ENCODE results near the gene RNU6-1. TPM values are rescaled to one million over a fixed set of nuclear protein-coding genes. Genes with fewer than 3 reads are reported as not detected.

RNU6-1 gene
- total and polyA plus RNA-seq, 2 donors (not counting 3 experiments of a cell fraction or from before 2014, with no cell fraction given): not detected

DNA sequence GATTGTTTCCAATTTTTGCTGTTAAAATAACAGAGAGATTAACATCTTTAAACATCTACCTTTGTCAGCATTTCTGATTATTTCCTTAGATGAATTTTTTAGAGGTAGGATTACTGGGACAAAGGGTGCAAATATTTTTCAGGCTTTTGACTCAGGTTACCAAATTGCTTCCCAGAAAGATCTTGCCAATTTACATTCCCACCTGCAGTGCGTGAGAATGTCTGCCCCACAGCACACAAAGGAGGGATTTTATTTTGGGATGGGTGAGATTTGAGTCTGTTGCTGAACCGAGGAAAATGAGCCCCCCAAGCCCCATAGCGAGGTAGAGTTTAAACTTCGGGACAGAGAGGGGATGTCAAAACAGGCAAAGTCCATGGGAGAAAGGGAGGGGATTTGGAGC lies 25.9 kb upstream of the RNU6-1 start:
- Histone ChIP-seq H3K27ac (ENCODE audit: insufficient read depth, low read depth, low read length) (no peak overlapping the region), H2AFZ (ENCODE audit: low read depth, low read length) (no peak overlapping the region), H3K9me3 (replicated peaks; ENCODE audit: control insufficient read depth, insufficient read depth, low read length) (no peaks in the 10 kb centered on the region), H3K4me1 (ENCODE audit: control insufficient read depth, extremely low read depth, insufficient read depth, low read length) (no peaks in the 10 kb centered on the region), H3K9me1 (replicated peaks; ENCODE audit: control insufficient read depth, extremely low read depth, insufficient read depth, low read length) (no peaks in the 10 kb centered on the region), H3K79me2 (ENCODE audit: control insufficient read depth, insufficient read depth, low read length) (no peaks in the 10 kb centered on the region), H3K4me2 (ENCODE audit: insufficient read depth, low read length) (no peak overlapping the region), H4K20me1 (replicated peaks; ENCODE audit: control insufficient read depth, extremely low read depth, insufficient read depth, low read length) (no peaks in the 10 kb centered on the region), H3K9ac (replicated peaks; ENCODE audit: extremely low read depth, insufficient read depth, low read length) (no peak overlapping the region), H3K4me3 (replicated peaks in 1 of 3; ENCODE audit: insufficient read depth in 1 of 3, low read depth in 1 of 3, low read length in 3 of 3) (no peak overlapping the region), H3K36me3 (ENCODE audit: control insufficient read depth in 2 of 2, extremely low read depth in 1 of 2, insufficient read depth in 2 of 2, low read length in 2 of 2) (no peaks in the 10 kb centered on the region), H3K27me3 (ENCODE audit: control insufficient read depth in 2 of 2, insufficient read depth in 2 of 2, low read length in 2 of 2) (peaks cover 10 to 13% of the 10 kb centered on the region in 2 experiments)
- FAIRE-seq (no peak), DNase-seq (ENCODE audit: low read depth, low spot score) (no peak)
- POLR2A ChIA-PET: no interaction called here
- TF ChIP-seq, protein P1, sequence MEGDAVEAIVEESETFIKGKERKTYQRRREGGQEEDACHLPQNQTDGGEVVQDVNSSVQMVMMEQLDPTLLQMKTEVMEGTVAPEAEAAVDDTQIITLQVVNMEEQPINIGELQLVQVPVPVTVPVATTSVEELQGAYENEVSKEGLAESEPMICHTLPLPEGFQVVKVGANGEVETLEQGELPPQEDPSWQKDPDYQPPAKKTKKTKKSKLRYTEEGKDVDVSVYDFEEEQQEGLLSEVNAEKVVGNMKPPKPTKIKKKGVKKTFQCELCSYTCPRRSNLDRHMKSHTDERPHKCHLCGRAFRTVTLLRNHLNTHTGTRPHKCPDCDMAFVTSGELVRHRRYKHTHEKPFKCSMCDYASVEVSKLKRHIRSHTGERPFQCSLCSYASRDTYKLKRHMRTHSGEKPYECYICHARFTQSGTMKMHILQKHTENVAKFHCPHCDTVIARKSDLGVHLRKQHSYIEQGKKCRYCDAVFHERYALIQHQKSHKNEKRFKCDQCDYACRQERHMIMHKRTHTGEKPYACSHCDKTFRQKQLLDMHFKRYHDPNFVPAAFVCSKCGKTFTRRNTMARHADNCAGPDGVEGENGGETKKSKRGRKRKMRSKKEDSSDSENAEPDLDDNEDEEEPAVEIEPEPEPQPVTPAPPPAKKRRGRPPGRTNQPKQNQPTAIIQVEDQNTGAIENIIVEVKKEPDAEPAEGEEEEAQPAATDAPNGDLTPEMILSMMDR (IDR thresholded peaks at IDR 0.05; ENCODE audit: extremely low read depth in 1 of 2, insufficient read depth in 1 of 2, low read depth in 1 of 2, low read length in 2 of 2): no peak
- no peak for TF ChIP-seq POLR2A (IDR thresholded peaks at IDR 0.05; ENCODE audit: low read depth, low read length)
- TF ChIP-seq MYC (IDR thresholded peaks at IDR 0.05; ENCODE audit: low read depth, low read length): no peak
- no peak for TF ChIP-seq FOS (IDR thresholded peaks at IDR 0.05; ENCODE audit: borderline replicate concordance, insufficient read depth, low read length)
- no peak for TF ChIP-seq JUN (IDR thresholded peaks at IDR 0.05; ENCODE audit: borderline replicate concordance, insufficient read depth, insufficient read length, low read depth)
- TF ChIP-seq POLR2AphosphoS5 (IDR thresholded peaks at IDR 0.05; ENCODE audit: insufficient read depth, low read depth, low read length): no peak
- TF ChIP-seq EZH2 (IDR thresholded peaks at IDR 0.05; ENCODE audit: borderline replicate concordance, low read depth, low read length, severe bottlenecking): no peak
- TF ChIP-seq, protein P2, sequence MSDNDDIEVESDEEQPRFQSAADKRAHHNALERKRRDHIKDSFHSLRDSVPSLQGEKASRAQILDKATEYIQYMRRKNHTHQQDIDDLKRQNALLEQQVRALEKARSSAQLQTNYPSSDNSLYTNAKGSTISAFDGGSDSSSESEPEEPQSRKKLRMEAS (IDR thresholded peaks at IDR 0.05; ENCODE audit: insufficient read depth, insufficient read length): no peak
- no peak for TF ChIP-seq GATA2 (IDR thresholded peaks at IDR 0.05; ENCODE audit: insufficient read depth, insufficient read length, low read depth, low read length)
- intact Hi-C loops (cut with micrococcal nuclease): no loop called here
- no TSS peak for BruUV-seq (replicated peaks)
- CTCF ChIA-PET: interaction anchor here (1.0 kb wide), 1 partner anchor 30 kb away, joined by 3 read pairs; no protein-coding TSS in a partner anchor
- dilution Hi-C loops (cut with MboI; ENCODE audit: extremely low pct_ligation_motif_present, low sequenced_read_pairs): no loop called here

Measured in endothelial cell of umbilical vein (primary cell).